Measurements from ENCODE around the gene C19orf44. TPM values are rescaled to one million over a fixed set of nuclear protein-coding genes. Genes with fewer than 3 reads are reported as not detected.

The C19orf44 gene
- total and polyA plus RNA-seq, 2 experiments from 2014 or later, result 2.5 to 5.9 TPM

GRCh38 chr19:16462757-16463250 is 33.4 kb upstream of the C19orf44 start (continued):
- TF ChIP-seq CREB1 (CRISPR knock-in tag; IDR thresholded peaks at IDR 0.05; ENCODE audit: low read depth), result no peak

- peaks cover 48% of the 10 kb centered on the region for H4K20me1 ChIP-seq (replicated peaks; ENCODE audit: insufficient read depth)
- no peaks in the 10 kb centered on the region for H3K9me2 ChIP-seq (ENCODE audit: insufficient read depth)
- H3K36me3 ChIP-seq (ENCODE audit: insufficient read depth), result no peaks in the 10 kb centered on the region
- H3K27ac ChIP-seq (ENCODE audit: low read depth), result no peak overlapping the region
- H3K27me3 ChIP-seq (ENCODE audit: insufficient read depth), result no peaks in the 10 kb centered on the region
- no peak overlapping the region for H3K4me3 Mint-ChIP-seq
- H3K27ac Mint-ChIP-seq, result 0 out of 2 replicates have a peak overlapping the region, but pooled peaks have one; percentile 4
- H3K36me3 Mint-ChIP-seq (ENCODE audit: low read depth), result peaks cover 4% of the 10 kb centered on the region; the same call in 2 of the 3 replicates
- H3K4me3 ChIP-seq, result no peak overlapping the region
- peaks cover 100% of the 10 kb centered on the region for H3K79me2 ChIP-seq (replicated peaks; ENCODE audit: insufficient read depth)
- peaks cover 15% of the 10 kb centered on the region for H3K4me1 ChIP-seq (ENCODE audit: insufficient read depth)
- H3F3A ChIP-seq (replicated peaks; ENCODE audit: low read depth), result no peaks in the 10 kb centered on the region; the same call in 1 of the 2 replicates
- DNase-seq (ENCODE audit: low spot score) (no peak), ATAC-seq (no peak)
- no peaks in the 10 kb centered on the region for H3K9me3 Mint-ChIP-seq
- H3K4me2 ChIP-seq, result no peak overlapping the region
- H3K27me3 Mint-ChIP-seq (ENCODE audit: insufficient read depth, low read depth, poor library complexity), result peaks cover 13% of the 10 kb centered on the region
- peaks cover 34% of the 10 kb centered on the region for H3K4me1 Mint-ChIP-seq
- H2AFZ ChIP-seq, result no peak overlapping the region
- TF ChIP-seq NANOG (IDR thresholded peaks at IDR 0.05; ENCODE audit: borderline replicate concordance), result no peak
- no peak for TF ChIP-seq ZNF462 (CRISPR knock-in tag; IDR thresholded peaks at IDR 0.05)
- TF ChIP-seq EZH2 (IDR thresholded peaks at IDR 0.05; ENCODE audit: low read depth, unreplicated experiment), result no peak
- TF ChIP-seq EZH2phosphoT487 (IDR thresholded peaks at IDR 0.05; ENCODE audit: unreplicated experiment), result no peak
- no peak for TF ChIP-seq ZNF114 (CRISPR knock-in tag; IDR thresholded peaks at IDR 0.05)
- TF ChIP-seq ZNF331 (CRISPR knock-in tag; IDR thresholded peaks at IDR 0.05; ENCODE audit: low read depth), result no peak
- TF ChIP-seq JUNB (IDR thresholded peaks at IDR 0.05; ENCODE audit: unreplicated experiment), result no peak
- TF ChIP-seq STAT1 (IDR thresholded peaks at IDR 0.05; ENCODE audit: unreplicated experiment), result no peak
- TF ChIP-seq, protein P1, sequence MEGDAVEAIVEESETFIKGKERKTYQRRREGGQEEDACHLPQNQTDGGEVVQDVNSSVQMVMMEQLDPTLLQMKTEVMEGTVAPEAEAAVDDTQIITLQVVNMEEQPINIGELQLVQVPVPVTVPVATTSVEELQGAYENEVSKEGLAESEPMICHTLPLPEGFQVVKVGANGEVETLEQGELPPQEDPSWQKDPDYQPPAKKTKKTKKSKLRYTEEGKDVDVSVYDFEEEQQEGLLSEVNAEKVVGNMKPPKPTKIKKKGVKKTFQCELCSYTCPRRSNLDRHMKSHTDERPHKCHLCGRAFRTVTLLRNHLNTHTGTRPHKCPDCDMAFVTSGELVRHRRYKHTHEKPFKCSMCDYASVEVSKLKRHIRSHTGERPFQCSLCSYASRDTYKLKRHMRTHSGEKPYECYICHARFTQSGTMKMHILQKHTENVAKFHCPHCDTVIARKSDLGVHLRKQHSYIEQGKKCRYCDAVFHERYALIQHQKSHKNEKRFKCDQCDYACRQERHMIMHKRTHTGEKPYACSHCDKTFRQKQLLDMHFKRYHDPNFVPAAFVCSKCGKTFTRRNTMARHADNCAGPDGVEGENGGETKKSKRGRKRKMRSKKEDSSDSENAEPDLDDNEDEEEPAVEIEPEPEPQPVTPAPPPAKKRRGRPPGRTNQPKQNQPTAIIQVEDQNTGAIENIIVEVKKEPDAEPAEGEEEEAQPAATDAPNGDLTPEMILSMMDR (conservative IDR thresholded peaks at IDR 0.05; ENCODE audit: low read depth in 2 of 2), result no peak
- TF ChIP-seq, protein P2, sequence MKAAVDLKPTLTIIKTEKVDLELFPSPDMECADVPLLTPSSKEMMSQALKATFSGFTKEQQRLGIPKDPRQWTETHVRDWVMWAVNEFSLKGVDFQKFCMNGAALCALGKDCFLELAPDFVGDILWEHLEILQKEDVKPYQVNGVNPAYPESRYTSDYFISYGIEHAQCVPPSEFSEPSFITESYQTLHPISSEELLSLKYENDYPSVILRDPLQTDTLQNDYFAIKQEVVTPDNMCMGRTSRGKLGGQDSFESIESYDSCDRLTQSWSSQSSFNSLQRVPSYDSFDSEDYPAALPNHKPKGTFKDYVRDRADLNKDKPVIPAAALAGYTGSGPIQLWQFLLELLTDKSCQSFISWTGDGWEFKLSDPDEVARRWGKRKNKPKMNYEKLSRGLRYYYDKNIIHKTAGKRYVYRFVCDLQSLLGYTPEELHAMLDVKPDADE (IDR thresholded peaks at IDR 0.05), result no peak
- TF ChIP-seq, protein P3, sequence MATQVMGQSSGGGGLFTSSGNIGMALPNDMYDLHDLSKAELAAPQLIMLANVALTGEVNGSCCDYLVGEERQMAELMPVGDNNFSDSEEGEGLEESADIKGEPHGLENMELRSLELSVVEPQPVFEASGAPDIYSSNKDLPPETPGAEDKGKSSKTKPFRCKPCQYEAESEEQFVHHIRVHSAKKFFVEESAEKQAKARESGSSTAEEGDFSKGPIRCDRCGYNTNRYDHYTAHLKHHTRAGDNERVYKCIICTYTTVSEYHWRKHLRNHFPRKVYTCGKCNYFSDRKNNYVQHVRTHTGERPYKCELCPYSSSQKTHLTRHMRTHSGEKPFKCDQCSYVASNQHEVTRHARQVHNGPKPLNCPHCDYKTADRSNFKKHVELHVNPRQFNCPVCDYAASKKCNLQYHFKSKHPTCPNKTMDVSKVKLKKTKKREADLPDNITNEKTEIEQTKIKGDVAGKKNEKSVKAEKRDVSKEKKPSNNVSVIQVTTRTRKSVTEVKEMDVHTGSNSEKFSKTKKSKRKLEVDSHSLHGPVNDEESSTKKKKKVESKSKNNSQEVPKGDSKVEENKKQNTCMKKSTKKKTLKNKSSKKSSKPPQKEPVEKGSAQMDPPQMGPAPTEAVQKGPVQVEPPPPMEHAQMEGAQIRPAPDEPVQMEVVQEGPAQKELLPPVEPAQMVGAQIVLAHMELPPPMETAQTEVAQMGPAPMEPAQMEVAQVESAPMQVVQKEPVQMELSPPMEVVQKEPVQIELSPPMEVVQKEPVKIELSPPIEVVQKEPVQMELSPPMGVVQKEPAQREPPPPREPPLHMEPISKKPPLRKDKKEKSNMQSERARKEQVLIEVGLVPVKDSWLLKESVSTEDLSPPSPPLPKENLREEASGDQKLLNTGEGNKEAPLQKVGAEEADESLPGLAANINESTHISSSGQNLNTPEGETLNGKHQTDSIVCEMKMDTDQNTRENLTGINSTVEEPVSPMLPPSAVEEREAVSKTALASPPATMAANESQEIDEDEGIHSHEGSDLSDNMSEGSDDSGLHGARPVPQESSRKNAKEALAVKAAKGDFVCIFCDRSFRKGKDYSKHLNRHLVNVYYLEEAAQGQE (IDR thresholded peaks at IDR 0.05; ENCODE audit: unreplicated experiment), result no peak
Measured at GRCh38 chr19:16463341-16463990, 32.7 kb upstream of the C19orf44 start.
